Right renal cortex interstitium (tissue), 3 donors: ENCODE measurements around the gene SPCS3. TPM values are rescaled to one million over a fixed set of nuclear protein-coding genes. Genes with fewer than 3 reads are reported as not detected.
A peak's percentile ranks its signal among the peaks of the same experiment; 100 is the strongest.
"Not testable (repeated sequence)": the region's sequence is repeated elsewhere in the genome, so short reads cannot be mapped to it uniquely, and the experiment has no call there.

Experiments used
- DNase-seq, 3 donors: peaks; one replicate each; pipeline ENCODE4 v3.0.0-alpha.2; 2013; ENCODE audit warnings: low read depth in 3 of 3, low spot score in 2 of 3
- polyA plus RNA-seq, 3 donors: library from polyadenylated mRNA; unstranded; fragments of 120-200 nt; gene quantifications; one replicate each; pipeline ENCODE4 v1.2.1, GENCODE V29; 2013; ENCODE audit not compliant: insufficient read length in 3 of 3

Gene SPCS3
- polyA plus RNA-seq, 3 donors: 84.8 to 90.1 (median 86.6) TPM

DNA sequence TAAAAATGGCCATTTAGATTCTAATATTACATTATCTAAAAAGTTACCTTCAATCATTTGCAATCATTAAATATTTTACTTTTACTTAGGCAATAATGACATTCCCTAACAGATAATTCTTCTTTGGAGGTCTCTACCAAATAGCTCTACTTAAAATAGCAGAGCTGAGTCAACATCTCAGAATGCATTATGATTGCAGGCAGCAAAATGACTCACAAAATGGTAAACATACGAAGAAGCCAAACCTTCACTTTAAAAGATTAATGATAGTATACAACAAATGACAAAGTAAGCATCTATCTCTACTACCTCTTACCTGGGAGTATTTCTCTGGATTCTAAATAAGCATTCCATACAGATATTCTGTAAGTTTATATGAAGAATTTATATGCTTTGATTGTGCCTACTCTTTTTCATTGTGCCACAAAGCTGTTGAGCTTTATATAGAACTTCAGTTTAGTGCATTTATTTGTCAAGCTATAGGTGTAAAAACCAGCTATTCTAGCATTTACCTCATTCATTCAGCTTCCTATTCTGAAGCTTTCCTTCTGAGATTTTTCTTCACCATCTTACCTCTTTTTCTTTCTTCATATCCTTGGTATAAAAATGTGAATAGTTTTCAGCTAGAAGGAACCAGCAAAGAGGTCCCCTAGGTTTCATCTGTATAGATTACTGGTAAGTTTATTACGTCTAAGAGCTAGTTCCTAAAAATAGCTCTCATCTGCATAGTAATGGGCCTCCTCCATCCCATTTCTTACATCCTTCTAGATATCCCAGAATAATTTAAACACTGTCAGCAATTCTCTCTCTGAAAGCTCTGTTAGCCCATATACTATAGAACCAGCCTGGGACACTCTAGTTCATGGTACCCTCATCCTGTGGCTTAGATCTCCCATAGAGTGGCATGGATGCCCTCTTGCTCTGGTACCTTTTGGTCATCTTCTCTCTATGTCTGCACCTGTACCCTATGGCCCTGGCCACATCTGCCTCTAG is 17.2 kb upstream of the SPCS3 start:
- DNase-seq: no peak

DNA sequence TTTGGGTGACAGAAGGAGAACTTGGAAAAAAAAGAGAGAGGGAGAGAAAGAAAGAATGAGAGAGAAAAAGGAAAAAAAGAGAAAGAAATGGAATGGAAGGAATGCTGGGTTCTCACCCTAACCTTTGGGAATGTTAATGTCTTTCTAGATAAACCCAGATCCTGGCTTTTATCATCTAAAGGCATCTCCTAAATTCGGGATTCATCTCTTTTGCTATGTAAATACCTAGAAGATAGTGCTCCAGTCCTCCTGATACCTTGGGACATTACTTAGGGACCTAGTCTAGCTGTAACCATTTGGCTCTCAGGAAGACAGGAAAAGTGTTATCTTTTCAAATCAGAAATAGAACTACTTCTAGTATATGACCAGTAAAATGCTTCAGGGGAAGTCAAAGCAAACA is 15.8 kb upstream of the SPCS3 start:
- DNase-seq: no peak

DNA sequence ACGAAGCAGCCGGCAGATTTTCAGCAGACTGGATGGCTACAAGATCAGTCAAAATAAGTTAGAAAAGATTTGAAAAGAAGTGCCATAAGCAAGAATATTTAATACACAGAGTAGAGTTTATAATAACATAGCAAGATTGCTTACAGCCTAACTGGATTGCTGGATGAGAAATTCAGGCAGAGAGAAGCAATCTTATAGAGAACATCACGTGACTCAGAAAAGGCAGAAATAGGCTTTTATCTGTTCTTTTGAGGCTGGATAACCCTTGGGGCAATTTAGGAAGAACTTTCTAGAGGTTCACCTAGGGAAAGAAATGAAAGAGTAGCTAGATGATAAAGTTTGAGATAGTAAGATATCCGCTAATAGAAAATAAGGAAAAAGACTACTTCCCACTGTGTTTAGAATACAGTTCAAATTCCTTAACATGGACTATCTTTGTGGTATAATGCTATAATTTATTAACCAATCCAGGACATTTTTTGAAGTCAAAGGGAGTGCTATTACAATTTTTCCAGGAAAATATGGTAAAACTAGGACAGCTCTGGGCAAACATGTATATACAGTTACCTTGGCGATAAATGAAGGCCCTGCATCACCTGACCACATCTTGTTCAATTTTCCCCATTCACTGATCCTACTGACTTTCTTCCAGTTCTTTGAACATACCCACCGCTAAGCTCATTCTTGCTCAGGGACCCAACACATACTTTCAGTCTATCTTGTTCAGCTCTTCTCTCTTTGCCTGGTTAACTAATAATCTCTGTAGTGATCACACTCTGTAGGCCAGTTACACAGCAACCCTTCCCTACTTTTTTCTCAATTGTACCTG is 12.7 kb upstream of the SPCS3 start:
- no peak for DNase-seq

DNA sequence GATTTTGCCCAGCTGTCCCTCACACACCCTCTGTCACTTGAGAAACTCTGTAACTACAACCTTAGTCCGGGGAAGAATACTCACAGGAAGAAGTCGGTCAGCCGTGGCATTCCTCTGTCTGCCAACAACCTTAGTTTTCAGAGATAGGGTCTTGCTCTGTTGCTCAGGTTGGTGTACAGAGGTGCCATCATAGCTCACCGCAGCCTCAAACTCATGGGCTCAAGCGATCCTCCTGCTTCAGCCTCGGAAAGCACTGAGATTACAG is 12.2 kb upstream of the SPCS3 start:
- no peak for DNase-seq

DNA sequence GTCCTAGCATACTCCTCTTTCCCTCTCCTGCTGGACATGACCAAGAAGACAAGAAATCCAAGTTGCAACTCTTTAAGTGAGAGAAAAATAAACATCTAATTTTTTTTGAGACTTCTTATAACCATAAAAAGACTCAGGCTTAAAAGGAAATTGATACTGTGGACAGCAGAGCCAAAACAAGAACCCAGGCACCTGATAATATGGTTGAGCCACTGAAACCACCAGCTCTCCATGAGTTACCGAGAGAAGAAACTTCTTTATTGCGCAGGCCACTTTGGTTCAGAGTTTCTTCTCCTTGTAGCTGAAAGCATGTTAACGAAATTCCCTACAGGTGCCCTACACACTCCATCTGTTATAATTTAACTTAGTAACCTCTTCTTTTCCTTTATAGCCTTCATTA is 11.3 kb upstream of the SPCS3 start:
- DNase-seq: no peak

DNA sequence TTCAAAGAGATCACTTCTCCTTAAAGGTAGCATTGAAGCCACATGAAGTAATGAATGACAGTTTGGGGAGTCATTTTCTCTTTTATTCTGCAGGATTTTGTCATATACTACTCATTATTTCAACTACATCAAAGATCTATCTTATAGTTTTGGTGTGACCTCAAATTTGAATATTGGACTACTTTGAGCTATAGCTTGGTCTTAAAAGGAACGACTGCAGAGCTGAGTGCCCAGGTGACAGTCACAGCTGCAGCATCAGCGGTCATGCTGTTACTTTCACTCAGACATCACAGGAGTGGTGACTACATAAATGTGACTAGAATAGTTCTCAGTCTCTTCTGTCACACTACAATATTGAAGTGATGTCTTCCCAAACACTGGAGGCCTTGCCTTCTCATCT is 10.7 kb upstream of the SPCS3 start:
- no peak for DNase-seq

DNA sequence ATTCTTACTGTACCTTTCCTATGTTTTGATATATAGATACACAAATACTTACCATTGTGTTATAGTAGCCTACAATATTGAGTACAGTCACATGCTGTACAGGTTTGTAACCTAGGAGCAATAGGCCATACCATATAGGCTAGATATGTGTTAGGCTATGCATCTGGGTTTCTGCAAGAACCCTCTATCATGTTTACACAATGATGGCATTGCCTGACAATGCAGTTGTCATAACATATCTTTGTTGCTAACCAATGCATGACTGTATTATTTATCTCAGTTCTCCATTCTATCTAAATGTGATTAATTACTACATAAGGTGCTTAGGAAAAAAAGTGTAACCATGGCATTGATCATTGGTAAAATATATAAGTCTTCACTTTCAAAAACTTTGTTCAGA is 10.0 kb upstream of the SPCS3 start:
- DNase-seq: no peak

DNA sequence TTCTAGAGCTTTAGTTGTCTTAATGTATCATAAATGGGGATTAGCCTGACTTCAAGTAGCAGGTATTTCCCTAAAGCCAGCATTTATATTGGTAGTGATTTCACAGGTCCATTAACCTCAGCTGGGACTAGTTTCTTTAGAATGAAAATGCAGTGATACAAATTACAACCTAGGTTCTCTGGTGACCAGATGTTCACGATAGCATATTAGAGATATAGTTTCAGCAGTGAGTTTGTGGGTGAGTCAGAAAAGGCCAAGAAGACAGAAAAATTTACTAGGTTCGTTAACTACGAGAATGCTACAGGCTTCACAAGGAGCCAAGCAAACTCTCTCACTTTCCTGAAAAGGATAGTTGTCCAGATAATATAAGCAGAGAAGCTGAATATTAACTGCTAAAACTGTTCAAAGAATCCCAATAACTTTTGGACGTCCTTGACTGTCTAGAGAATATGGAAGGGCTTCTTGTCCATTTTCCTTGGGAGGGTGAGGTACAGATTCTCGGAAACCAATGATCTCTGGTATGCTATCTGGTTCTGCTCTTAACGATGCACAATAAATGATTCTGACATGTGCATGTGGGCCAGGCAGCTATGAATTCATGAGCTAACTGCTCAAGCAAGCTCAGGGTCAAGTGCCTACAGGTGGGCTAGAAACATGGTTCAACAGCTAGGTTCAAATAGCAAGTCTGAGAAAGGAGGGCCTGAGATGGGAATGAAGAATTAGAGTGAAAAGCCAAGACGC is 6.0 kb upstream of the SPCS3 start:
- no peak for DNase-seq

DNA sequence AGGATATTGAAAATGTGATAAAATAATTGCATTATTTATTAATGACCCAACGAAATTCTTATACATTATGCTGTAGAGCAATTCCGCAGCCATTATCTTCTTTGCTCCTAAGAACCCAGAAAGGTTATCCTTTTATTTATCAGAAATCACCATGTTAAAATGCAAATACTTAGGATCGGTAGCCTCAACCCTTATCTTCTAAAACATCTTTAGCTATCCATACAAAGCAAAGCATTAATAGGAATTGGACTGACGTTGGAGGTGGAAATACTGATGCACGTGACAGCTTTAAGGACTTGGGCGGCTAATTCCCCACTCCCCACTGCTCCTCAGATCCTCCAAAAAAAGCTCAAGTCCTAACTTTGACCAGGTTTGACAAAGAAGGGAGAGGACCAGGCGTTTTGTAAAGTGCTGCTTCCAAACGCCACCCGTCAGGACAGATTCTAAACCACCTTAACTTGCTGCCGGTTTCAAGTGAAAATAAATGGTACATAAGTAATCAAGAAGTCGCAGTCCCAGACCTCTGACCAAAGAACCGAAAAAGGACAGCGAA is 539 bp upstream of the SPCS3 start:
- no peak for DNase-seq

DNA sequence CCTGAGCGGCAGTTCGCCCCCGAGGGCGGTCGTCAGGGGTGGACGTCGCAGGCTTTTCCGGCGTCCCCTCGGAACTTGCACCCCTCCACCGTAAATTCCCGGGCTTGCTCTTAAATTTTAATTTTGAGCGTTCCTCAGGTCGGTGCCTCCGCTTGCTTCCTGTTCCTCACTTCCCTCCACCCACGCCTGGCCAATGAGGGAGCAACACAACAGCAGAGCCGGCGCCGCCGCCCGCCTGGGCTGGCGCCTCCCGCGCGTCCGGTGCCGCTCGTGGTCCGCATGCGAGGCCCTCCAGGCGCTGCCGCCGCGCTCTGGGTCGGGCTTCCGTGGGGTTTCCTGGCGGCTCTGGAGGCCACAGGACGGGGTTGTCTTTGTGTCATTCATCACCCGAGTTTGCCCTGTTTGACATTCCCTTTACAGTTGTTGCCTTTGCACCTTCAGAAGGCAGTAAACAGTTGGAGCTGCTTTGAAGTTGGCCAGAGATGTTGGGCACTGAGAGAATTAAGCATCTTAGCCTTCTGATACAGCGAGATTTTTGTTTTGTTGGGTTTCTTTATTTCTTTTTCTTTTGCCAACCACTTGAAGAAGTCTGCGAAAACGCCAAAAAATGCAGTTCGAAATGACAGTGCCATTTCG is 692 bp downstream of the SPCS3 start:
- DNase-seq: peak in 2 of 3 donors; percentile 57 to 67

DNA sequence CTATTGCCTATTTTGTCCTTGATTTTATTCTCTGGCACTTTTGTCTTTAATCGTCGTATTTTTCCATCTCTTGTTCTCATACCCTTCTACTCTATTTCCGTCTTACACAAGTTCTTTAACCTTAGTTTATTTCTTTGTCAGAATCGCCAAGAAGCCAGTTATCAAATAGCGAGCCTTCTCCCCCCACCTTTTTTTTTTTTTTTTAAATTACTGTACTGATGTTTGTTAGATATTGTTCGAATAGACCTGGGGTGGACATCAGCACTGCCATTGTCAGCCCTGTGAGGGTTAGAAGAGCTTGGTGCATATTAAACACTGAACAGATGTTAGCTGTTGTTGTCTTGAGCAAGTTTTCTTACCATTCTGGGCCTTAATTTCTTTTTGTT is 1.2 kb downstream of the SPCS3 start:
- no peak for DNase-seq

DNA sequence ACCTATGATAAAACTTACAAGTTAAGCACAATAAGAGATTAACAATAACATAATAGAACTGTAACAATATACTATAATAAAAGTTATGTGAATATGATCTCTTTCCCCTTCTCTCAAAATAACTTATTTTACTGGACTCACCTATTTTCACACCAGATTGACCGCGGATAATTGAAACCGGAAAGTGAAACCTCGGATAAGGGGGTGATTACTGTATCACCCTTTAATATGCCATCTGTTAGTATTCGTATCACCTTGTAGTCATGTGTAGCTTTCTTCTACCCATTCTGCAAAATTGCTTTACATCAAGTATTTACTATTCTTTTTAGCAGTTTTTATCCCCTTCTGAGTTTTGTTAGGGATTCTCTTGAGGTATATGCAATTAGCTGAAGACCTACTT is 1.8 kb downstream of the SPCS3 start:
- DNase-seq: no peak

DNA sequence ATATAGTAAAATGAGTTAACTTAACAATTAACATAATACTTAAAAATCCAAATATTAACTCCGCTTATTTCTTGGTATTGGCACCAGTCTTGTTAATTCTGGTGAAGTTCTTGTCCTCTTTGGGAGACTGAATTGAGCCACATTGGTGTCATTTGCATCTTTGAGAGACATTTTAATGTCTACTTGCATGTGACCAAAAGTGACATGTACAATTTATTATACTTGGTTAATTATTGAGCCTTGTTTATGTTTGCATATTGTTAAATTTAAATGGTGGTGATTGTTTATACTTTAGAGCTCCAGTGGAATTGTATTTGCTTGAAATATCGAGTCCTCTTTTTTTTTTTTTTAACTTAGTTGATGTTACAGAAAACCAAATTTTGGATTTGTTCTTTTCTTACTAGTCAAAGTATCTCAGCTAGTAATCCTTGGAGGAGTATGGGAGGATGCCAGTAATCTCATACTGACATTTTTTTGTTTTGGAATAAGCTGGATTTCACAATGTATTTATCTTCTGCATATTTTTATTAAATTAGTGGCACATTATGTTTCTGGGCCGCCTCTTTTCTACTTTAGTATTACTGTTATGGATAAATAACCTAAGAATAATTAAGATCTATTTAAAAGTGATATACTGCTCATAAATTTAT is 3.9 kb downstream of the SPCS3 start:
- DNase-seq: no peak

DNA sequence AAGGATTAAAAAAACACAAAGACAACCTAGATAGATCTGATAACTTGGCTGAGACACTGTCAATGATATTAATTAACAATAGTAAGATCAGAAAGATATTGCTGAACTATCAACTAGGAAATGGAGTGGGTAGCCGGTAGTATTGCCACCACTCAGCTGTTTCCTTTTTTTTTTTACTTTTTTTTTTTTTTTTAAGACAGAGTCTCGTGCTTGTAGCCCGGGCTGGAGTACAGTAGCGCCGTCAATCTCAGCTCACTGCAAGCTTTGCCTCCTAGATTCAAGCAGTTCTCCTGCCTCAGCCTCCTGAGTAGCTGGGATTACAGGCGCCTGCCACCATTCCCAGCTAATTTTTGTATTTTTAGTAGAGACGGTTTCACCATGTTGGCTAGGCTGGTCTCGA is 5.1 kb downstream of the SPCS3 start:
- DNase-seq: not testable (repeated sequence)

DNA sequence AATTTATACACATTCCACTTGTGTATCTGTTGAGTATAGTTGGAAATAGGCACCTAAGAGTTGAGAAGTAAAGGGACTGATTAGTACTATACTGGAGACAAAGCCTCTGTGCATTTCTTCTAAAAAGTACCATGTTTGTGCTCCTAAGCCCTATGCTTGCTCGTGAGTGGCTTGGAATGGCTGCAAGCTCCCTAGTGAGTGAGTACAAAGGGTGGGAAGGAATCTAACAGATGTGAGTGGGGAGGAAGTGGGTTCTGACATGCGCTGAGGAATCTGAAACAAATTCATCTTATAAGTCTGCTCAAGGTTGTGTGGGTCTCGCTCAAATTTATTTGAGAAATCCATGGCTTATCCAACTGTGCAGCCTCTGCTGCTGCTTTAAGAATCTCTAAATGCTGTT is 13.3 kb downstream of the SPCS3 start:
- no peak for DNase-seq

DNA sequence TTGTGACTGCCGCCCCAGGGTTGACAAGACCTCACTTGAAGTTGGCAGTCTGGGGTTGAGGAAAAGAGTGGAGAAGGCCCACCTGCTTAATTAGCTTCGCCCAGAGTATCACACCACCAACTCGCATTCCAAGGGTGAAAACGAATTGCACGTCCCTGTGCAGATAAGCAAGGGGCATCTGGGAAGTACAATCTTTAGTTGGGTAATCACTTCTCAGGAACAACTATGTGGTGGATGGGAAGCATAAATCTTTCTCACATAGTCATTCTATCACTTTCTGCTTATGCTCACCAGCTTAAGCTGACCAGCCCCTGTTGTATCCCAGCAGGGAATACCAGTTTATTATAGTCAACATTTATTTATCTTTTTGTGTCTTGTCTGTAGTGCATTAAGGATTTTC is 14.3 kb downstream of the SPCS3 start:
- no peak for DNase-seq

DNA sequence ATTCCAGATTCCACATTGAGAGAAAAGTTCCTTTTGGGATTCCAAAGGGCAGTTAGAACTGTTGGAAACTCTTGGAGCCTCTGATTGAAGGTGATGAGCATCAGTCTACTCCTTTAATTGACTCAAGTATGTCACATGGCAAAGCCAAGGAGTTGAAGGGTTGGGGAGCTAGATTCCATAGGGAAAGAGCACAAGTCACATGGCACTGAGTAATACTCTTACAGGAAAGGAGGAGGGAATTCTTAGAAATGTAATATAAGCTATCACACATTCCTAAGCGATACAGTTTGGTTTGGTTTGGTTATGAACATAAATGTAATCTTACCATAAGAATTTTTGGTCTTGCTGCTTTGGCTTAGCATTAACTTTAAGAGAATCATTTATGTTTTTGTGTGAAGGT is 15.7 kb downstream of the SPCS3 start:
- no peak for DNase-seq

DNA sequence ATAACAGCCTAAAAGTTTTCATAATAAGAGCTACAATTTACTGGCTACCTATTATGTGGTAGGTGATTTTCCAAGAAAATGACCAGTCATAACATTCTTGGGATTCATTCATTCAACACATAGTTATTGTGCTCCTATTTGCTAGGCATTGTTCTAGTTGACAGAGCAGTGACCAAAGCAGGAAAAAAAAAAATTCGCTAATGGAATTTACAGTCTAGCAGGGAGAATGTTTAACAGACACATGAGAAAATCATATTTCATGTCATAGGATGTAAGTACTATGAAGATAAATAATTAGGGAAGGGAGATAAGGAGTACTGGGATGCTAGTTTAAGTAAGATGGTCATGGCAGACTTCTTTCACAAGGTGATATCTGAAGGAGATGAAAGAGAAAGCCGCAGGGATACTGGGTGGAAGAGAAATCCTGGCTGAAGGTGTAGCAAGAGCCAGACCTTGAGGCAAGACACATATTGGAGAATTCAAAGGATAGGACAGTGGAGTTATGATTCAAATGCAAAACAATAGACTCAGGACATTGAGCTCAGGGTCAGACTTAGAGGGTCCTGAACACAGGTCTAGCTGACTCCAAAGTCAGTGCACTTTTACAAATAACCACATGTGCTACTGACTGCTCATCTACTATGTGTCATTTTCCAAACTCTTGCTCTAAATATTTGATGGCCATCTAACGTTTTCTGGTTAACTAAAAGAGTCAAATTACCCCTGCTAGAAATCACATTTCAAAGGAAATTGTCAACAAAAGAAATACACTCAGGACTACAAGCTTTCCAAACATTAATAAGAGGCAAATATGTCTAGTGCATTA is 20.4 kb downstream of the SPCS3 start:
- no peak for DNase-seq
